Heart left ventricle (tissue), 16 donors: ENCODE data around the gene TTPAL. TPM values are rescaled to one million over a fixed set of nuclear protein-coding genes. Genes with fewer than 3 reads are reported as not detected.

Experiments
- ATAC-seq, 4 donors: fragments of 200-7000 bp; cut with Tn5 transposase; one replicate each; pipeline ENCODE4 v1.9.1; 2020 to 2022; ENCODE audit warnings: moderate library complexity in 4 of 4, mild to moderate bottlenecking in 3 of 4, moderate number of reproducible peaks in 1 of 4
- DNase-seq, 5 donors: peaks; one replicate each; pipeline ENCODE4 v3.0.0-alpha.2; 2020
- H3K27ac ChIP-seq, 12 donors: fragments of 200-600 bp; sonication (generic) in 4 of 12; one replicate each; pipeline versions ENCODE4 v1.5.0 to v1.8.0; 2016 to 2022; ENCODE audit warnings: mild to moderate bottlenecking in 2 of 12
- H3K27me3 ChIP-seq, 9 donors: fragments of 200-600 bp; sonication (generic) in 2 of 9; one replicate each; pipeline versions ENCODE4 v1.5.1 to v1.8.0; 2016 to 2022; ENCODE audit warnings: mild to moderate bottlenecking in 3 of 9
- H3K36me3 ChIP-seq, 9 donors: fragments of 200-600 bp; sonication (generic) in 2 of 9; one replicate each; pipeline versions ENCODE4 v1.5.0 to v1.8.0; 2018 to 2022; ENCODE audit warnings: mild to moderate bottlenecking in 2 of 9
- H3K4me1 ChIP-seq, 12 donors: fragments of 200-600 bp; sonication (generic) in 4 of 12; one replicate each; pipeline versions ENCODE4 v1.5.0 to v1.8.0; 2016 to 2022; ENCODE audit warnings: mild to moderate bottlenecking in 3 of 12
- H3K4me3 ChIP-seq, 12 donors: fragments of 200-600 bp; sonication (generic) in 4 of 12; one replicate each; pipeline versions ENCODE4 v1.5.0 to v1.8.0; 2017 to 2022; ENCODE audit warnings: mild to moderate bottlenecking in 9 of 12, moderate library complexity in 4 of 12
- H3K9me3 ChIP-seq, 12 donors: fragments of 200-600 bp; sonication (generic) in 4 of 12; one replicate each; pipeline versions ENCODE4 v1.5.0 to v1.8.0; 2016 to 2022; ENCODE audit warnings: mild to moderate bottlenecking in 1 of 12
- POLR2A ChIP-seq, 2 donors: fragments of 450-650 bp; IDR thresholded peaks; one replicate each; pipeline ENCODE4 v1.6.1; 2017; ENCODE audit warnings: antibody characterized with exemption in 2 of 2, mild to moderate bottlenecking in 2 of 2, moderate library complexity in 2 of 2
- WGBS, 4 donors: extraction: QIAGEN DNeasy Blood & Tissue Kit in 2 of 4; methylation state at CpG; one replicate each; pipeline versions ENCODE4 v1.1.5 to v1.1.7; 2013 to 2018; 5-methylcytosine and 5-hydroxymethylcytosine counted together
- intact Hi-C, 10 donors: fragments of 100-400 bp; cut with DNase I; formaldehyde crosslinking; loops; one replicate each; pipeline versions ENCODE4 v1.11.1 to v1.14.2; 2022
- polyA plus RNA-seq, 2 donors: library from polyadenylated mRNA; stranded (reverse); fragments of 200-250 nt; gene quantifications; one replicate each; pipeline ENCODE4 v1.2.3, GENCODE V29; 2013
- total RNA-seq, 9 donors: library from RNA; depleted of rRNA in 2 of 9; stranded (reverse); fragments of >200 nt in 2 of 9; fragmentation: NEBNext Ultra II Directional in 3 of 9; extraction: Animal tissue kit (Norgen Biotek cat#: 25700) in 3 of 9; gene quantifications; one replicate each; pipeline versions ENCODE4 v1.1.0 to v1.2.4, GENCODE V29; 2016 to 2023
- TF ChIP-seq, protein P1 (sequence below), 12 donors: fragments of 200-600 bp; sonication (generic) in 4 of 12; IDR thresholded peaks; one replicate each; pipeline versions ENCODE4 v1.5.0 to v1.8.0; 2018 to 2022; ENCODE audit warnings: antibody characterized with exemption in 12 of 12, mild to moderate bottlenecking in 5 of 12
- donor health status: ischemic (EF 13 %, LVEDD 7.1; RV severe dilation, severe dysfunction).
- donor health status: healthy with polysubstance abuse.
- donor health status: DM: no; HTN: yes; CAD: no.
- donor health status: DM: no; HTN: no; CAD: no.
- donor health status: ischemic (EF 25% LVEDD 6.9; RV normal size, moderate dysfunction).
- donor health status: ischemic (EF 25% LVEDD 5.7; RV mildly dilated, moderate dysfunction).
- donor health status: healthy.
- donor health status: DM: yes; HTN: yes; CAD: no.
- donor health status: ischemic (EF 35%, LVEDD 5.7; RV mildly dilated, moderate dysfunction).
- donor health status: nonischemic (EF 11% LVEDD 7.7; RV severe dilation, severe dysfunction).
- donor health status: DM: yes; HTN: yes; CAD: no.
- donor health status: PGD.
- donor health status: ischemic (EF 29% LVEDD 5.4; RV normal size, mild dysfunction).
- donor health status: nonischemic (EF 23%, LVEDD 6.1; RV moderate dilation, normal function).

The TTPAL gene
- total and polyA plus RNA-seq, 11 donors: 1.9 to 6.0 (median 4.2) TPM

DNA sequence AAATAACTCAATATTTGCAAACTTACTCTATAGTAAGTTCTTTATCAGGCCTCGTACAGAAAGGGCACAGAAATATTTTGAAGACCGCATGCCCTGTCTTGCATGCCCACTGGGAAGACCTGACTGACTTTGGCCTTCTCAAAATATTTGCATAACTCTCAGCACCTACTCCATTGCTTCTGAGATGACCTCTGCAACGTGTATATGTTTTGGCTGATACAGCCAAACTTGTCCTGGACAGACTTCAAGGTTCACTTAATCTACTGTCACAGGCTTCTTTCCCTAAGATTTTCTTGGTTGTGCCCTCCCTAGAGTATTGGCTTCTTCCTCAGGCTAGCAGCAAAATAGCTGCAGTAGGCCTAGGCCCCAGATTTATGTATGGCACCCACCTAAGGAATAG lies 67.7 kb downstream of the TTPAL start:
- H3K27me3 ChIP-seq: no peaks in the 10 kb centered on the region
- H3K27ac ChIP-seq: peak overlapping the region in 2 of 12 donors; percentile 20 to 67
- WGBS, 4 donors: 60 to 69% (median 64%) methylated on average over 3 of the region's 3 CpGs
- DNase-seq (no peak), ATAC-seq (no peak)
- no peaks in the 10 kb centered on the region for H3K36me3 ChIP-seq
- no peaks in the 10 kb centered on the region for H3K9me3 ChIP-seq
- TF ChIP-seq, protein P1, sequence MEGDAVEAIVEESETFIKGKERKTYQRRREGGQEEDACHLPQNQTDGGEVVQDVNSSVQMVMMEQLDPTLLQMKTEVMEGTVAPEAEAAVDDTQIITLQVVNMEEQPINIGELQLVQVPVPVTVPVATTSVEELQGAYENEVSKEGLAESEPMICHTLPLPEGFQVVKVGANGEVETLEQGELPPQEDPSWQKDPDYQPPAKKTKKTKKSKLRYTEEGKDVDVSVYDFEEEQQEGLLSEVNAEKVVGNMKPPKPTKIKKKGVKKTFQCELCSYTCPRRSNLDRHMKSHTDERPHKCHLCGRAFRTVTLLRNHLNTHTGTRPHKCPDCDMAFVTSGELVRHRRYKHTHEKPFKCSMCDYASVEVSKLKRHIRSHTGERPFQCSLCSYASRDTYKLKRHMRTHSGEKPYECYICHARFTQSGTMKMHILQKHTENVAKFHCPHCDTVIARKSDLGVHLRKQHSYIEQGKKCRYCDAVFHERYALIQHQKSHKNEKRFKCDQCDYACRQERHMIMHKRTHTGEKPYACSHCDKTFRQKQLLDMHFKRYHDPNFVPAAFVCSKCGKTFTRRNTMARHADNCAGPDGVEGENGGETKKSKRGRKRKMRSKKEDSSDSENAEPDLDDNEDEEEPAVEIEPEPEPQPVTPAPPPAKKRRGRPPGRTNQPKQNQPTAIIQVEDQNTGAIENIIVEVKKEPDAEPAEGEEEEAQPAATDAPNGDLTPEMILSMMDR (IDR thresholded peaks at IDR 0.05): no peak
- TF ChIP-seq POLR2A (IDR thresholded peaks at IDR 0.05): no peak
- no peak overlapping the region for H3K4me3 ChIP-seq
- H3K4me1 ChIP-seq: peaks cover 0 to 49% (median 39%) of the 10 kb centered on the region in 12 donors
- intact Hi-C loops: loop anchor here in 1 of 10 donors (10.0 kb wide), 1 partner anchor 341 kb away; the partner anchor contains the start of gene YWHAB

Other genes starting within 250 kb of the TTPAL start
- gene GDAP1L1, start 228.6 kb upstream of the TTPAL start, total RNA-seq: under 1 TPM in 7 of 9 donors, not detected in 2; 0.19 to 0.67 (median 0.41) TPM
- under 1 TPM; 0.12 to 0.30 TPM for gene GDAP1L1, start 228.6 kb upstream of the TTPAL start, polyA plus RNA-seq
- 100 to 1,000 TPM in 7 of 9 donors, 10 to 100 TPM in 2; 71.7 to 165 (median 125) TPM for gene FITM2, start 164.7 kb upstream of the TTPAL start, total RNA-seq
- 10 to 100 TPM; 31.5 to 60.6 TPM for gene FITM2, start 164.7 kb upstream of the TTPAL start, polyA plus RNA-seq
- gene R3HDML, start 138.8 kb upstream of the TTPAL start, total RNA-seq: not detected
- not detected for gene R3HDML, start 138.8 kb upstream of the TTPAL start, polyA plus RNA-seq
- not detected for gene HNF4A, start 120.2 kb upstream of the TTPAL start, total RNA-seq
- under 1 TPM in 1 of 2 donors, not detected in 1; 0.03 TPM for gene HNF4A, start 120.2 kb upstream of the TTPAL start, polyA plus RNA-seq
- 100 to 1,000 TPM in 4 of 9 donors, 10 to 100 TPM in 5; 85.5 to 114 (median 97.7) TPM for gene SERINC3, start 46.2 kb downstream of the TTPAL start, total RNA-seq
- 10 to 100 TPM; 32.9 to 89.8 TPM for gene SERINC3, start 46.2 kb downstream of the TTPAL start, polyA plus RNA-seq
- 100 to 1,000 TPM; 156 to 286 (median 200) TPM for gene PKIG, start 106.7 kb downstream of the TTPAL start, total RNA-seq
- gene PKIG, start 106.7 kb downstream of the TTPAL start, polyA plus RNA-seq: 100 to 1,000 TPM; 155 to 213 TPM
- 10 to 100 TPM in 2 of 9 donors, 1 to 10 TPM in 7; 2.5 to 11.5 (median 6.0) TPM for gene ADA, start 175.8 kb downstream of the TTPAL start, total RNA-seq
- gene ADA, start 175.8 kb downstream of the TTPAL start, polyA plus RNA-seq: 10 to 100 TPM in 1 of 2 donors, 1 to 10 TPM in 1; 6.4 to 10.9 TPM
- 10 to 100 TPM in 8 of 9 donors, 1 to 10 TPM in 1; 7.3 to 62.3 (median 28.7) TPM for gene CCN5, start 239.5 kb downstream of the TTPAL start, total RNA-seq
- gene CCN5, start 239.5 kb downstream of the TTPAL start, polyA plus RNA-seq: 10 to 100 TPM; 11.0 to 92.3 TPM